ENCODE data around the gene CAD. TPM values are rescaled to one million over a fixed set of nuclear protein-coding genes. Genes with fewer than 3 reads are reported as not detected.

The CAD gene
- total and polyA plus RNA-seq, 9 of the 15 experiments (the other 6 are each of a cell fraction or from before 2014, with no cell fraction given): 7.5 to 126 (median 33.7) TPM

- TF ChIP-seq BHLHE40 (IDR thresholded peaks at IDR 0.05; ENCODE audit: low read length) (0 out of 2 replicates have a peak, but pooled peaks have one; percentile 9), ZNF644 (tag; IDR thresholded peaks at IDR 0.05; ENCODE audit: low read depth) (no peak), CEBPB (tag; IDR thresholded peaks at IDR 0.05) (peak; percentile 75), FOXP1 (CRISPR knock-in tag; IDR thresholded peaks at IDR 0.05) (no peak), SAP30 (IDR thresholded peaks at IDR 0.05; ENCODE audit: borderline replicate concordance, insufficient read depth, low read depth, low read length, poor library complexity, severe bottlenecking) (no peak), U2AF1 (optimal IDR thresholded peaks at IDR 0.05; ENCODE audit: low read depth, low read length) (no peak), ERF (CRISPR knock-in tag; IDR thresholded peaks at IDR 0.05) (no peak), ESRRA (IDR thresholded peaks at IDR 0.05; ENCODE audit: borderline replicate concordance, low read depth) (0 out of 2 replicates have a peak, but pooled peaks have one; percentile 18), MXD1 (CRISPR knock-in tag; IDR thresholded peaks at IDR 0.05; ENCODE audit: borderline replicate concordance, poor library complexity, severe bottlenecking) (no peak), ZSCAN32 (CRISPR knock-in tag; IDR thresholded peaks at IDR 0.05) (no peak), PKNOX1 (IDR thresholded peaks at IDR 0.05) (no peak; the same call in 1 of the 2 replicates), CEBPG (CRISPR knock-in tag; IDR thresholded peaks at IDR 0.05) (no peak), CEBPG (tag; conservative IDR thresholded peaks at IDR 0.05 in 1 of 2, IDR thresholded peaks at IDR 0.05 in 1 of 2) (peak in 1 of 2 experiments; percentile 48; a peak in 2 of 4 replicates), HDAC1 (IDR thresholded peaks at IDR 0.05) (no peak), EZH2 (IDR thresholded peaks at IDR 0.05; ENCODE audit: borderline replicate concordance, low read depth, low read length) (no peak), SMARCA4 (IDR thresholded peaks at IDR 0.05) (no peak), PBX2 (CRISPR knock-in tag; IDR thresholded peaks at IDR 0.05; ENCODE audit: low read depth) (no peak), PBX2 (tag; conservative IDR thresholded peaks at IDR 0.05; ENCODE audit: low read depth) (peak; percentile 41), ZNF384 (IDR thresholded peaks at IDR 0.05; ENCODE audit: low read depth, low read length) (no peak), FOXJ2 (tag; IDR thresholded peaks at IDR 0.05) (0 out of 2 replicates have a peak, but pooled peaks have one; percentile 47), ZNF280B (CRISPR knock-in tag; IDR thresholded peaks at IDR 0.05) (no peak)
Observed at GRCh38 chr2:27185331-27186026, 31.7 kb upstream of the CAD start (continued).
